ENCODE data around the gene CCL28. TPM values are rescaled to one million over a fixed set of nuclear protein-coding genes. Genes with fewer than 3 reads are reported as not detected.
"Not testable (repeated sequence)": the region's sequence is repeated elsewhere in the genome, so short reads cannot be mapped to it uniquely, and the experiment has no call there.

The CCL28 gene
- total RNA-seq, 2 donors from 2014 or later, result 4.4 to 6.3 TPM

DNA sequence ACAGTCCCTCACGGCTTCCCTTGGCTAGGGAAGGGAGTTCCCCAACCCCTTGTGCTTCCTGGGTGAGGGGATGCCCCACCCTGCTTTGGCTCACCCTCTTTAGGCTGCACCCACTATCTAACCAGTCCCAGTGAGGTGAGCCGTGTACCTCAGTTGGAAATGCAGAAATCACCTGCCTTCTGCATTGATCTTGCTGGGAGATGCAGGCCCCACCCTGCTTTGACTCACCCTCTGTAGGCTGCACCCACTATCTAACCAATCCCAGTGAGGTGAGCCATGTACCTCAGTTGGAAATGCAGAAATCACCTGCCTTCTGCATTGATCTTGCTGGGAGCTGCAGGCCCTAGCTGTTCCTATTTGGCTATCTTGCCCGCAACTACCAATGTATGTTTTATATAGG is 44.7 kb downstream of the CCL28 start:
- no peak overlapping the region for H3K27ac ChIP-seq
- WGBS, result 96% methylated on average over 3 of the region's 3 CpGs
- no peak overlapping the region for H3K4me3 ChIP-seq
- intact Hi-C loops (cut with DNase I), result no loop called here
- H3K27me3 ChIP-seq (replicated peaks; ENCODE audit: insufficient read depth), result no peaks in the 10 kb centered on the region
- no peaks in the 10 kb centered on the region for H3K4me1 ChIP-seq (replicated peaks)
- no peaks in the 10 kb centered on the region for H3K9me3 ChIP-seq
- no peaks in the 10 kb centered on the region for H3K36me3 ChIP-seq
- DNase-seq (ENCODE audit: low spot score), result no peak
- TF ChIP-seq, protein P1, sequence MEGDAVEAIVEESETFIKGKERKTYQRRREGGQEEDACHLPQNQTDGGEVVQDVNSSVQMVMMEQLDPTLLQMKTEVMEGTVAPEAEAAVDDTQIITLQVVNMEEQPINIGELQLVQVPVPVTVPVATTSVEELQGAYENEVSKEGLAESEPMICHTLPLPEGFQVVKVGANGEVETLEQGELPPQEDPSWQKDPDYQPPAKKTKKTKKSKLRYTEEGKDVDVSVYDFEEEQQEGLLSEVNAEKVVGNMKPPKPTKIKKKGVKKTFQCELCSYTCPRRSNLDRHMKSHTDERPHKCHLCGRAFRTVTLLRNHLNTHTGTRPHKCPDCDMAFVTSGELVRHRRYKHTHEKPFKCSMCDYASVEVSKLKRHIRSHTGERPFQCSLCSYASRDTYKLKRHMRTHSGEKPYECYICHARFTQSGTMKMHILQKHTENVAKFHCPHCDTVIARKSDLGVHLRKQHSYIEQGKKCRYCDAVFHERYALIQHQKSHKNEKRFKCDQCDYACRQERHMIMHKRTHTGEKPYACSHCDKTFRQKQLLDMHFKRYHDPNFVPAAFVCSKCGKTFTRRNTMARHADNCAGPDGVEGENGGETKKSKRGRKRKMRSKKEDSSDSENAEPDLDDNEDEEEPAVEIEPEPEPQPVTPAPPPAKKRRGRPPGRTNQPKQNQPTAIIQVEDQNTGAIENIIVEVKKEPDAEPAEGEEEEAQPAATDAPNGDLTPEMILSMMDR (IDR thresholded peaks at IDR 0.05), result no peak
- TF ChIP-seq POLR2AphosphoS5 (IDR thresholded peaks at IDR 0.05), result no peak
- no peak for TF ChIP-seq POLR2A (IDR thresholded peaks at IDR 0.05)

DNA sequence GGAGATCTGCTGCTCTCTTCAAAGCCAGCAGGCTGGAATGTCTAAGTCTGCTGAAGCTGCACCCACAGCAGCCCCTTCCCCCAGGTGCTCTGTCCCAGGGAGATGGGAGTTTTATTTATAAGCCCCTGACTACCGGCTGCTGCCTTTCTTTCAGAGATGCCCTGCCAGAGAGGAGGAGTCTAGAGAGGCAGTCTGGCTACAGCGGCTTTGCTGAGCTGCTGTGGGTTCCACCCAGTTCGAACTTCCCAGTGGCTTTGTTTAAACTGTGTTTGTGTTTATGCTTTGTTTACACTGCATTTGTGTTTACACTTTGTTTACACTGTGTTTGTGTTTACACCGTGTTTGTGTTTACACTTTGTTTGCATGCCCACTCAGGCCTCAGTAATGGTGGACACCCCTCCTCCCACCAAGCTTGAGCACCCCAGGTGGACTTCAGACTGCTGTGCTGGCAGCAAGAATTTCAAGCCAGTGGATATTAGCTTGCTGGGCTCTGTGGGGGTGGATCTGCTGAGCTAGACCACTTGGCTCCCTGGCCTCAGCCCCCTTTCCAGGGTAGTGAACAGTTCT is 45.4 kb downstream of the CCL28 start:
- H3K4me1 ChIP-seq (replicated peaks); H3K36me3 ChIP-seq; intact Hi-C loops (cut with DNase I); H3K4me3 ChIP-seq; H3K9me3 ChIP-seq; DNase-seq (ENCODE audit: low spot score); H3K27ac ChIP-seq; H3K27me3 ChIP-seq (replicated peaks; ENCODE audit: insufficient read depth): not testable (repeated sequence)
- WGBS, result 57% methylated on average over 4 of the region's 4 CpGs

DNA sequence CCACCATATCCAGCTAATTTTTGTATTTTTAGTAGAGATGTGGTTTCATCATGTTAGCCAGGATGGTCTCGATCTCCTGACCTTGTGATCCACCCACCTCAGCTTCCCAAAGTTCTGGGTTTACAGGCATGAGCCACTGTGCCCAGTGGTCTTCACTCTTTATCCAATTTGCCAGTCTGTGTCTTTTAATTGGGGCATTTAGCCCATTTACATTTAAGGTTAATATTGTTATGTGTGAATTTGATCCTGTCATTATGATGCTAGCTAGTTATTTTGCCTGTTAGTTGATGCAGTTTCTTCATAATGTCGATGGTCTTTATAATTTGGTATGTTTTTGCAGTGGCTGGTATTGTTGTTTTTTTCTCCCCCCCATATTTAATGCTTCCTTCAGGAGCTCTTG is 47.0 kb downstream of the CCL28 start:
- H3K9me3 ChIP-seq; DNase-seq (ENCODE audit: low spot score); H3K4me3 ChIP-seq; H3K27ac ChIP-seq; H3K36me3 ChIP-seq; H3K4me1 ChIP-seq (replicated peaks); H3K27me3 ChIP-seq (replicated peaks; ENCODE audit: insufficient read depth); intact Hi-C loops (cut with DNase I): not testable (repeated sequence)
- 95% methylated on average over 2 of the region's 2 CpGs for WGBS

DNA sequence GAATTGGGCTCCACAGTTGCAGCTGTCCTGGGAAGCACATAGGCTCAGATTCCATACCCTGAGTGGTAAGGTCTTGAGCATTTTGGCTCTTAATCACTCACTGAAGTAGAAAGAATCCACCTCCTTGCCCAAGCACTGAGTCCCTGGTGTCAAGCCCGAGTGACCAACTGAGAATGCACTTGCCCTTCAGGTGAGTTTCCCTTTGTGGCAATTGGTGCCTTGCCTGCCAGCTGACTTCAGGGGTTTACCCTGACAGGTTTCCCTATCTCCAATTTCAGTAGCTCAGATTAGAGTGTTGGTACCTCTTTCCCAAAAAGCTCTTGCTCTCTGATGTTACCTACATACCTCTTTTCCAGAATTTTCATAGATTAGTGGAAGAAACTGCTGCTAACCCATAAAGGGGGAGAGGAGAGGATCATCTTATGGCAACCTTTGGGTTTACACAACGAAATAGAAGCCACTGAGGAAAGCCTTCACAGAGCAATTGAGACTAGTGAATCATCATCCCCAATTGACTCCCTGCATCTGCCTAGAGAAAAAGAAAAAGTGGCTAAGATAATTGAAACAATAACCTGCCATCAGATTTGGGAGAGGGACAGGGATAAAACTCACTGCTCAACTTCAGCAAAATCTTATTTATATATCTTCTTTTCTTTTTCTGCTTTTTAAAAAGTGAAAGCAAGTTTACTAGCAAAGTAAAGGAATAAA is 48.6 kb downstream of the CCL28 start:
- Histone ChIP-seq H3K36me3 (no peaks in the 10 kb centered on the region), H3K9me3 (no peaks in the 10 kb centered on the region), H3K4me3 (no peak overlapping the region), H3K27ac (no peak overlapping the region), H3K4me1 (replicated peaks) (no peaks in the 10 kb centered on the region), H3K27me3 (replicated peaks; ENCODE audit: insufficient read depth) (no peaks in the 10 kb centered on the region)
- TF ChIP-seq POLR2A (IDR thresholded peaks at IDR 0.05), result no peak
- TF ChIP-seq, protein P1 (IDR thresholded peaks at IDR 0.05), result no peak
- no peak for TF ChIP-seq POLR2AphosphoS5 (IDR thresholded peaks at IDR 0.05)
- no peak for DNase-seq (ENCODE audit: low spot score)
- WGBS, result 65% methylated on average over 2 of the region's 2 CpGs
- intact Hi-C loops (cut with DNase I), result no loop called here

DNA sequence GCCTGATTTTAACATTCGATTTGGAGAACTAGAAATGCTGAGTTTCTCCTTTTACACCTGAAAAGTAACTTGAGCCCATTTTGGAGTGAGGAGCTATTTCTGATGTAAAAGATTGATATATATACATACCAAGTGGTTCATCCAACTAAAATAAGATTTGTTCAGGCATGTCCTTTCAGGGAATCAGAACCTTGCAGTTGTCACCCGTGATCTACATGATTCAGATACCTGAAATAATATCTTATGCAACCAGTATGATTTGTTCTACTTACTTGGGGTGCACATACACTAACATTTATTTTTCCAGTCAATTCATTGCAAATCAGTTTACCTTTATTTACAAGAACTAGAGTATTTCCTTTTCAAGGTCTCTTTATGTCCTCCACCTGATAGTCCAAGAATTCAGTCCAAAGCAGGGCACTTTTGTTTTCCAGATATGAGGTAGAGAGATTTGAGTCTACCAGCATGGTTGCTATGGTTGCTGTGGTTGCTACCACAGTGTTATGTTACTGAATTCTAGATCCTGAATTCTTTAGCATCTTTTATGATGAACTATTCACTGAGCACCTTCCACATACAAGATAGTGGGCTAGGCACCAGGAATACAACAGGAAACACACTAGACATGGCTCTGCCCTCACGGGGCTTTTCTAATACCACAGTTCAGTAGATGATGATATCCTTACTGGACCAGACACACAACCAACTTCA is 49.3 kb downstream of the CCL28 start:
- intact Hi-C loops (cut with DNase I), result no loop called here
- WGBS, result 59% methylated on average over 3 of the region's 3 CpGs

More for the DNA sequence above, 49.3 kb downstream of the CCL28 start:
- H3K27ac ChIP-seq, result no peak overlapping the region
- H3K36me3 ChIP-seq, result no peaks in the 10 kb centered on the region
- no peaks in the 10 kb centered on the region for H3K27me3 ChIP-seq (replicated peaks; ENCODE audit: insufficient read depth)
- H3K4me1 ChIP-seq (replicated peaks), result no peaks in the 10 kb centered on the region
- no peak for DNase-seq (ENCODE audit: low spot score)
- H3K9me3 ChIP-seq, result no peaks in the 10 kb centered on the region
- H3K4me3 ChIP-seq, result no peak overlapping the region
- TF ChIP-seq, protein P1 (IDR thresholded peaks at IDR 0.05), result no peak
- TF ChIP-seq POLR2A (IDR thresholded peaks at IDR 0.05) (no peak), POLR2AphosphoS5 (IDR thresholded peaks at IDR 0.05) (no peak)

Measured in prostate gland (tissue), 2 donors.